GM12878 (cell line): ENCODE measurements around the gene CDK3. TPM values are rescaled to one million over a fixed set of nuclear protein-coding genes. Genes with fewer than 3 reads are reported as not detected.
A peak's percentile ranks its signal among the peaks of the same experiment; 100 is the strongest.

ENCODE experiments used
- ATAC-seq: fragments of 200-7000 bp; cut with Tn5 transposase; 3 replicates; pipeline ENCODE4 v1.9.1; 2020; ENCODE audit warnings: mild to moderate bottlenecking, moderate library complexity
- BruUV-seq: library from RNA; stranded (reverse); fragments of 400-500 nt; replicated peaks from 2 replicates; lab custom pipeline; 2021; lab: Mats Ljungman, UMichigan
- CTCF ChIA-PET: fragments of 300-600 bp; sonication (Branson Sonifier 250); formaldehyde crosslinking; extraction: SDS; loops from one replicate; lab custom pipeline; 2021; ENCODE audit warnings: inconsistent platforms; lab: Yijun Ruan, JAX
- POLR2A ChIA-PET: fragments of 350-600 bp; formaldehyde crosslinking; extraction: SDS; loops from one replicate; lab custom pipeline; 2021; ENCODE audit warnings: inconsistent platforms; lab: Charles Lee
- RAD21 ChIA-PET: fragments of 300-600 bp; sonication (Branson Sonifier 250); formaldehyde crosslinking; loops from one replicate; lab custom pipeline; 2023; ENCODE audit warnings: antibody characterized with exemption; ENCODE audit not compliant: unreplicated experiment; lab: Charles Lee
- SMC1A ChIA-PET: fragments of 300-600 bp; sonication (Branson Sonifier 250); formaldehyde crosslinking; loops from one replicate; lab custom pipeline; 2023; ENCODE audit not compliant: unreplicated experiment, uncharacterized antibody; lab: Charles Lee
- DNase-seq: peaks from one replicate; pipeline ENCODE4 v3.0.0-alpha.2; 2011; ENCODE audit warnings: low read depth, low spot score
- FAIRE-seq: peaks from 3 replicates; lab custom pipeline; 2011; peaks lifted over from hg19 to GRCh38; lab: Jason Lieb, UNC
- H2AFZ ChIP-seq: 2 replicates; pipeline ENCODE4 v1.6.0; 2011; ENCODE audit warnings: low read depth, low read length, control low read depth; ENCODE audit not compliant: control insufficient read depth
- H3K27ac ChIP-seq: 2 replicates; pipeline ENCODE4 v1.5.1; 2011; ENCODE audit warnings: control low read depth; ENCODE audit not compliant: control insufficient read depth, insufficient read depth
- H3K27me3 ChIP-seq, 2 experiments: replicated peaks in 1 of 2; 2 replicates each; pipeline versions ENCODE4 v1.6.0 to v1.6.1; 2011; ENCODE audit warnings: low read length in 1 of 2; ENCODE audit not compliant: control insufficient read depth in 2 of 2, insufficient read depth in 2 of 2
- H3K36me3 ChIP-seq, 2 experiments: 2 replicates each; pipeline ENCODE4 v1.5.1; 2011; ENCODE audit warnings: low read length in 1 of 2; ENCODE audit not compliant: control insufficient read depth in 2 of 2, insufficient read depth in 2 of 2
- H3K4me1 ChIP-seq: 2 replicates; pipeline ENCODE4 v1.6.1; 2011; ENCODE audit warnings: mild to moderate bottlenecking, low read length, moderate library complexity, mixed read lengths; ENCODE audit not compliant: control insufficient read depth, insufficient read depth
- H3K4me2 ChIP-seq: 2 replicates; pipeline ENCODE4 v1.6.0; 2011; ENCODE audit warnings: control low read depth; ENCODE audit not compliant: control insufficient read depth, insufficient read depth
- H3K4me3 ChIP-seq: fragments of 200-600 bp; sonication (generic); 2 replicates; pipeline ENCODE4 v1.5.1; 2016
- H3K79me2 ChIP-seq: 2 replicates; pipeline ENCODE4 v1.6.0; 2011; ENCODE audit warnings: low read length; ENCODE audit not compliant: control insufficient read depth, insufficient read depth
- H3K9ac ChIP-seq: 2 replicates; pipeline ENCODE4 v1.8.0; 2011; ENCODE audit warnings: low read length, control low read depth, mixed read lengths; ENCODE audit not compliant: control insufficient read depth, insufficient read depth
- H3K9me3 ChIP-seq: replicated peaks from 3 replicates; pipeline ENCODE4 v1.5.1; 2011; ENCODE audit warnings: mild to moderate bottlenecking, low read length; ENCODE audit not compliant: control insufficient read depth, insufficient read depth
- H4K20me1 ChIP-seq: 2 replicates; pipeline ENCODE4 v1.6.0; 2011; ENCODE audit not compliant: control insufficient read depth, insufficient read depth
- CHD2 ChIP-seq: IDR thresholded peaks from 2 replicates; pipeline ENCODE4 v1.6.1; 2011; ENCODE audit warnings: low read depth, low read length, improper control_type of control experiment, borderline replicate concordance
- HDAC6 ChIP-seq: fragments of 200-600 bp; sonication (generic); IDR thresholded peaks from one replicate; pipeline ENCODE4 v1.8.0; 2017; ENCODE audit warnings: antibody characterized with exemption; ENCODE audit not compliant: unreplicated experiment
- JUNB ChIP-seq: IDR thresholded peaks from 2 replicates; pipeline ENCODE4 v1.6.1; 2016; ENCODE audit warnings: antibody characterized with exemption, mild to moderate bottlenecking
- NR2F1 ChIP-seq: fragments of 450-650 bp; conservative IDR thresholded peaks from 2 replicates; pipeline ENCODE4 v1.6.1; 2017; ENCODE audit warnings: mild to moderate bottlenecking
- POLR2AphosphoS5 ChIP-seq: IDR thresholded peaks from 2 replicates; pipeline ENCODE4 v1.6.1; 2011; ENCODE audit warnings: mild to moderate bottlenecking, low read length, inconsistent platforms
- SP1 ChIP-seq: IDR thresholded peaks from one replicate; pipeline ENCODE4 v1.6.1; 2011; ENCODE audit warnings: low read depth, low read length
- TCF12 ChIP-seq: IDR thresholded peaks from 2 replicates; pipeline ENCODE4 v1.6.1; 2011; ENCODE audit warnings: low read depth, mild to moderate bottlenecking, low read length
- TCF7 ChIP-seq: IDR thresholded peaks from 2 replicates; pipeline ENCODE4 v1.6.1; 2014; ENCODE audit warnings: antibody characterized with exemption, borderline replicate concordance
- ZBED1 ChIP-seq: IDR thresholded peaks from 2 replicates; pipeline ENCODE4 v1.6.1; 2016; ENCODE audit warnings: borderline replicate concordance
- WGBS: methylation state at CpG from one replicate; pipeline ENCODE4 v1.1.6; 2016; ENCODE audit warnings: low lambda C conversion rate; ENCODE audit not compliant: insufficient replicate concordance, insufficient coverage; ENCODE audit errors: missing lambda C conversion rate; 5-methylcytosine and 5-hydroxymethylcytosine counted together
- in situ Hi-C: fragments of 300-500 bp; cut with MboI; formaldehyde crosslinking; loops from 9 replicates; pipeline ENCODE4 v1.14.3; 2018; ENCODE audit warnings: mixed read lengths
- intact Hi-C: fragments of 100-400 bp; cut with micrococcal nuclease; formaldehyde crosslinking; loops from one replicate; pipeline ENCODE4 v1.14.2; 2022; ENCODE audit not compliant: unreplicated experiment
- polyA plus RNA-seq, 11 experiments: library from polyadenylated mRNA; depleted of rRNA in 4 of 11; unstranded in 6 of 11; stranded (reverse) in 5 of 11; fragments of >200 nt; fragmentation: Nextera tagmentation in 4 of 11; fragmentation: Illumina TruSeq in 1 of 11; extraction: Ambion mirVana in 4 of 11; extraction: Trizol in 1 of 11; gene quantifications; 1 replicate in 1 of 11; 2 replicates in 10 of 11; pipeline versions ENCODE4 v1.2.1 to v1.2.3, GENCODE V29; 2011 to 2016; ENCODE audit warnings: inconsistent platforms in 2 of 11, missing spikeins in 2 of 11, low read depth in 1 of 11
- total RNA-seq, 4 experiments: library from RNA; depleted of rRNA in 3 of 4; stranded (reverse); fragments of >200 nt in 3 of 4; fragmentation: Illumina TruSeq in 1 of 4; extraction: Trizol in 1 of 4; gene quantifications; 2 replicates each; pipeline versions ENCODE4 v1.2.1 to v1.2.3, GENCODE V29; 2013 to 2021
- TF ChIP-seq, protein P1 (sequence below): IDR thresholded peaks from 2 replicates; pipeline ENCODE4 v1.6.1; 2011; ENCODE audit warnings: low read depth, mild to moderate bottlenecking, low read length, moderate library complexity, borderline replicate concordance; ENCODE audit errors: extremely low read depth
- TF ChIP-seq, protein P2 (sequence below): fragments of 450-650 bp; IDR thresholded peaks from 2 replicates; pipeline ENCODE4 v1.6.1; 2014; ENCODE audit warnings: mild to moderate bottlenecking
- TF ChIP-seq, protein P3 (sequence below): fragments of 450-650 bp; IDR thresholded peaks from 2 replicates; pipeline ENCODE4 v1.6.1; 2018; ENCODE audit warnings: borderline replicate concordance, mild to moderate bottlenecking; ENCODE audit not compliant: partially characterized antibody
- TF ChIP-seq, protein P4 (sequence below): IDR thresholded peaks from 2 replicates; pipeline ENCODE4 v1.6.1; 2011; ENCODE audit warnings: borderline replicate concordance, low read depth, mild to moderate bottlenecking, moderate library complexity, low read length; ENCODE audit not compliant: insufficient read depth, poor library complexity, severe bottlenecking
- TF ChIP-seq, protein P5 (sequence below): fragments of 150-350 bp; IDR thresholded peaks from 2 replicates; pipeline ENCODE4 v1.6.1; 2014; ENCODE audit warnings: mild to moderate bottlenecking, low read depth, low read length

Gene CDK3
- total and polyA plus RNA-seq, 10 of the 15 experiments (the other 5 are each of a cell fraction or from before 2014, with no cell fraction given): 1.1 to 7.1 (median 4.2) TPM

DNA sequence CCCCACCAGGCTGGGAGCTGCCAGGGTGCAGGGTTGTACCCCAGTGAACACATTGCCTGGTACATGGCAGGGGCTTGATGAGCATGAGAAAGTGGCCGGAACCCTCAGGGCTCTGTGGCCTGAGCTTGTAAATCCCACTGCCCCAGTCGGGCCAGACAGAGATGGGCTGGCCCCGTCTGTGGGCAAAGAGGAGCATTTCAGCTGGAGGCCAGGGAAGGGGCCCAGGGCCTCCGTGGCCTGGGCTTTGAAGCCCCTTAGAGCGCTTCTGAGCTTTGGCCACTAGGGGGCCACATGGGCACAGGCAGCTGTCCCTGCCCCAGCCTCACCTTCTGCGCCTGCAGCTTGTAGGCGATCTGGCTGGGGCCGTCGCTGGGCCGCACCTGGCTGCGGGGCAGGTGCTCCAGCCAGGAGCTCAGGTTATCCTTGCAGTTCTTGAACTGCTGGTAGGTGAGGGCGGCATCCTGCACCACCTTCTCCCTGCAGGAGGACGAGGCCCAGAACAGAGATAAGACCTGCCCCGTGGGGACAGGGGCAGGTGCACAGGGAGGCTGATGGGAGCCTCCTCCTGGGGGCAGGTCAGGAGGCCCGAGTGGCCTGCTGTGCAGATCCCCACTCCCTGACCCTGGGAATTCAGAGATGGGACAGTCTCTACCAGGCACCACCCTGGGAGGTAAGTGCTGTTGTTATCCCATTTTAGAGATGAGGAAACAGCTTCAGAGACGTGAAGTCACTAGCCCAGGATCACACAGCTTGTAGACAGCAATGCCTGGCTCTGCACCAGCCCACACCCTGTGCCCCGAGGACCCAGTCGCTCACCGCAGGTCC, 13.7 kb downstream of the CDK3 start (continued):
- TF ChIP-seq, protein P1, sequence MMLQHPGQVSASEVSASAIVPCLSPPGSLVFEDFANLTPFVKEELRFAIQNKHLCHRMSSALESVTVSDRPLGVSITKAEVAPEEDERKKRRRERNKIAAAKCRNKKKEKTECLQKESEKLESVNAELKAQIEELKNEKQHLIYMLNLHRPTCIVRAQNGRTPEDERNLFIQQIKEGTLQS: no peak
- TF ChIP-seq, protein P2, sequence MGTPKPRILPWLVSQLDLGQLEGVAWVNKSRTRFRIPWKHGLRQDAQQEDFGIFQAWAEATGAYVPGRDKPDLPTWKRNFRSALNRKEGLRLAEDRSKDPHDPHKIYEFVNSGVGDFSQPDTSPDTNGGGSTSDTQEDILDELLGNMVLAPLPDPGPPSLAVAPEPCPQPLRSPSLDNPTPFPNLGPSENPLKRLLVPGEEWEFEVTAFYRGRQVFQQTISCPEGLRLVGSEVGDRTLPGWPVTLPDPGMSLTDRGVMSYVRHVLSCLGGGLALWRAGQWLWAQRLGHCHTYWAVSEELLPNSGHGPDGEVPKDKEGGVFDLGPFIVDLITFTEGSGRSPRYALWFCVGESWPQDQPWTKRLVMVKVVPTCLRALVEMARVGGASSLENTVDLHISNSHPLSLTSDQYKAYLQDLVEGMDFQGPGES: no peak
- TF ChIP-seq TCF12 (peak; percentile 75), ZBED1 (no peak)

DNA sequence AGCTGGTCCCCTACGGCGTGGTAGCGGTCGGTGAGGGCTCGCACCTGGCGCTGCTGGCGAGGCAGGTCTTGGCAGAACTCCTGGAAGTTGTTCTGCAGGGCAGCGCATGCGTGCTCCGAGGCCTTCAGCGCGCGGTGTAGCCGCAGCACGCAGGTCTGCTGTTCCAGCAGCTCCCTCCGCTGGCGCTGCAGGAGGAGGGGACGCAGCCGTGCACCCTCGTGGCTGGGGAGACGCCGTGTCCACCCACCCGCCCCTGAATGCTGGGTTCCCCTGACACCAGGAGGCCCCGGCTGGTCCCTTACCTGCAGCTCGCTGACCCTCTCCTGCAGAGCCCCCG, 14.2 kb downstream of the CDK3 start:
- H3K4me2 ChIP-seq: no peak overlapping the region
- FAIRE-seq (no peak), ATAC-seq (no peak), DNase-seq (no peak)
- ChIA-PET POLR2A (no interaction called here), RAD21 (interaction anchor here (0.6 to 2.7 kb wide), 8 partner anchors 91 to 301 kb away, joined by 3 to 18 read pairs (median 4); partner anchors contain the start of gene MRPL38), SMC1A (interaction anchor here (1.1 to 1.7 kb wide), 5 partner anchors 12 to 264 kb away, joined by 3 to 8 read pairs (median 7); no protein-coding TSS in a partner anchor), CTCF (interaction anchor here (0.6 to 6.1 kb wide), 37 partner anchors 14 to 382 kb away, joined by 3 to 70 read pairs (median 5); partner anchors contain the start of genes CDK3, EXOC7, FBF1 and MRPL38)
- H3K27ac ChIP-seq: no peak overlapping the region
- 59% methylated on average over 26 of the region's 26 CpGs for WGBS
- H3K4me1 ChIP-seq: no peaks in the 10 kb centered on the region
- H2AFZ ChIP-seq: no peak overlapping the region
- no peak overlapping the region for H3K4me3 ChIP-seq
- no peaks in the 10 kb centered on the region for H3K27me3 ChIP-seq
- no peaks in the 10 kb centered on the region for H3K9me3 ChIP-seq
- no peaks in the 10 kb centered on the region for H4K20me1 ChIP-seq
- in situ Hi-C loops (loop anchor here (5.0 kb wide), 1 partner anchor 277 kb away; no protein-coding TSS in a partner anchor), intact Hi-C loops (loop anchor here (1.0 to 2.0 kb wide), 3 partner anchors 92 to 284 kb away; no protein-coding TSS in a partner anchor)
- no peak overlapping the region for H3K9ac ChIP-seq
- BruUV-seq: no TSS peak
- no peaks in the 10 kb centered on the region for H3K36me3 ChIP-seq
- no peaks in the 10 kb centered on the region for H3K79me2 ChIP-seq
- TF ChIP-seq HDAC6 (no peak), POLR2AphosphoS5 (no peak), SP1 (no peak), TCF7 (no peak), CHD2 (no peak), JUNB (no peak), NR2F1 (no peak)
- TF ChIP-seq, protein P3, sequence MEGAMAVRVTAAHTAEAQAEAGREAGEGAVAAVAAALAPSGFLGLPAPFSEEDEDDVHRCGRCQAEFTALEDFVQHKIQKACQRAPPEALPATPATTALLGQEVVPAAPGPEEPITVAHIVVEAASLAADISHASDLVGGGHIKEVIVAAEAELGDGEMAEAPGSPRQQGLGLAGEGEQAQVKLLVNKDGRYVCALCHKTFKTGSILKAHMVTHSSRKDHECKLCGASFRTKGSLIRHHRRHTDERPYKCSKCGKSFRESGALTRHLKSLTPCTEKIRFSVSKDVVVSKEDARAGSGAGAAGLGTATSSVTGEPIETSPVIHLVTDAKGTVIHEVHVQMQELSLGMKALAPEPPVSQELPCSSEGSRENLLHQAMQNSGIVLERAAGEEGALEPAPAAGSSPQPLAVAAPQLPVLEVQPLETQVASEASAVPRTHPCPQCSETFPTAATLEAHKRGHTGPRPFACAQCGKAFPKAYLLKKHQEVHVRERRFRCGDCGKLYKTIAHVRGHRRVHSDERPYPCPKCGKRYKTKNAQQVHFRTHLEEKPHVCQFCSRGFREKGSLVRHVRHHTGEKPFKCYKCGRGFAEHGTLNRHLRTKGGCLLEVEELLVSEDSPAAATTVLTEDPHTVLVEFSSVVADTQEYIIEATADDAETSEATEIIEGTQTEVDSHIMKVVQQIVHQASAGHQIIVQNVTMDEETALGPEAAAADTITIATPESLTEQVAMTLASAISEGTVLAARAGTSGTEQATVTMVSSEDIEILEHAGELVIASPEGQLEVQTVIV: no peak
- TF ChIP-seq, protein P4, sequence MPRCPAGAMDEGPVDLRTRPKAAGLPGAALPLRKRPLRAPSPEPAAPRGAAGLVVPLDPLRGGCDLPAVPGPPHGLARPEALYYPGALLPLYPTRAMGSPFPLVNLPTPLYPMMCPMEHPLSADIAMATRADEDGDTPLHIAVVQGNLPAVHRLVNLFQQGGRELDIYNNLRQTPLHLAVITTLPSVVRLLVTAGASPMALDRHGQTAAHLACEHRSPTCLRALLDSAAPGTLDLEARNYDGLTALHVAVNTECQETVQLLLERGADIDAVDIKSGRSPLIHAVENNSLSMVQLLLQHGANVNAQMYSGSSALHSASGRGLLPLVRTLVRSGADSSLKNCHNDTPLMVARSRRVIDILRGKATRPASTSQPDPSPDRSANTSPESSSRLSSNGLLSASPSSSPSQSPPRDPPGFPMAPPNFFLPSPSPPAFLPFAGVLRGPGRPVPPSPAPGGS: no peak
- TF ChIP-seq, protein P5, sequence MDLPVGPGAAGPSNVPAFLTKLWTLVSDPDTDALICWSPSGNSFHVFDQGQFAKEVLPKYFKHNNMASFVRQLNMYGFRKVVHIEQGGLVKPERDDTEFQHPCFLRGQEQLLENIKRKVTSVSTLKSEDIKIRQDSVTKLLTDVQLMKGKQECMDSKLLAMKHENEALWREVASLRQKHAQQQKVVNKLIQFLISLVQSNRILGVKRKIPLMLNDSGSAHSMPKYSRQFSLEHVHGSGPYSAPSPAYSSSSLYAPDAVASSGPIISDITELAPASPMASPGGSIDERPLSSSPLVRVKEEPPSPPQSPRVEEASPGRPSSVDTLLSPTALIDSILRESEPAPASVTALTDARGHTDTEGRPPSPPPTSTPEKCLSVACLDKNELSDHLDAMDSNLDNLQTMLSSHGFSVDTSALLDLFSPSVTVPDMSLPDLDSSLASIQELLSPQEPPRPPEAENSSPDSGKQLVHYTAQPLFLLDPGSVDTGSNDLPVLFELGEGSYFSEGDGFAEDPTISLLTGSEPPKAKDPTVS: no peak
